ENCODE results near the gene MRM3.
"Not testable (repeated sequence)": the region's sequence is repeated elsewhere in the genome, so short reads cannot be mapped to it uniquely, and the experiment has no call there.

MRM3 gene

DNA sequence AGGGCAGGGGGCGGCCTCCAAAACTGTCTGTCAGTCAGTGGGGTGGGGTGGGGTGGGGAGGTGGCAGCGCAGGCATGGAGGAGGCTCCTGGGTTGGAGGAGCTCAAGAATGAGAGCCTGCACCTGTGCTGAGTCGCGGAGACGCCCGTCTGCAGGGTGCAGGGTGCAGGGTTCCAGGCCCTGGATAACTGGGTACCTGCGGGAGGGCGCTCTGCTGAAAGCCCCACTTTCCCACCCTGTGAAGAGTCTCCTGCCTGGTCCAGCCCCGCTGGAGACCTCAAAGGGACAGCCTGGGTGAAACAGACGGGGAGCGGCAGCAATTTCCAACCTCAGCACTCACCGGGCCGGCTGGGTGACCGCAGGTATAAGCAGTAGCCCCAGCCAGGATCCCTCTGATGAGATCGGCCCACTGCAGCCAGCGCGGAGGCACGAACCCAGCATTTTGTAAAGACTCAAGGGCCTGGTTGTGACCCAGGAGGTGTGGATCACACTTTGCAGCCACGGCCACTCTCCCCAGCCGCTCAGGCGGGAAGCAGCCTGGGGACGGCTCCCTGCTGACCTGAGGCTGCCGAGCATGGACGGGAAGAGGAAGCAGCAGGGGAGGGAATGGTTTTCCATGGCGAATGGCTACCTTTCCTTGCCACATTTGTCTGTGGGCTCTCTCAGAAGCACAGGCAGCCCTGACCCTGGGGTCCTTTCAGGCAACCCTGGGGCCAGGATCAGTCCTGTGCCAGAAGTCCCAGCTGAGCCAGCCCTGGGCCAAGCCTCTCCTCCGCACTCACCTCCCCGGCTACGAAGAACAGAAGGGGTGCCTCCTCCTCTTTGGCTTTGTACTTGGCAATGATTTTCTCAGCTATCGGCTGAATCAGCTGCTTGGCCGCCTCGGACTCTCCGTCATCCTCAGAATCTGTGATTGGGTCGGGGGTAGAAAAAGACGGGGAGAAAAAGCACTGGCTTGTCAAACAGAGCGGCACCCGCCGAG, 21.0 kb downstream of the MRM3 start:
- Histone ChIP-seq H3K36me3 (ENCODE audit: control insufficient read depth, insufficient read depth, low read length) (peaks cover 8% of the 10 kb centered on the region), H3K23ac (ENCODE audit: low read length) (no peak overlapping the region), H3K79me2 (ENCODE audit: control insufficient read depth, insufficient read depth, low read length) (peaks cover 2% of the 10 kb centered on the region), H3K4me1 (ENCODE audit: control insufficient read depth, low read depth, low read length) (no peaks in the 10 kb centered on the region), H3K79me1 (ENCODE audit: low read length) (peaks cover 7% of the 10 kb centered on the region), H2AK5ac (ENCODE audit: low read length) (no peak overlapping the region), H4K8ac (ENCODE audit: low read depth, low read length) (no peak overlapping the region), H3K4me2 (ENCODE audit: low read length) (no peak overlapping the region), H2BK5ac (ENCODE audit: low read length) (no peak overlapping the region), H3K56ac (ENCODE audit: low read length) (peak overlapping the region; percentile 25), H3K4ac (ENCODE audit: low read depth, low read length) (no peak overlapping the region), H3K4me3 (ENCODE audit: low read length) (no peak overlapping the region), H2BK120ac (ENCODE audit: low read depth, low read length) (no peak overlapping the region), H3K27ac (ENCODE audit: low read depth, low read length) (no peak overlapping the region), H4K5ac (ENCODE audit: low read length) (no peak overlapping the region), H3K27me3 (ENCODE audit: insufficient read depth, low read length, poor library complexity) (no peaks in the 10 kb centered on the region), H2BK15ac (replicated peaks; ENCODE audit: low read depth) (no peak overlapping the region), H3K18ac (ENCODE audit: low read length) (no peak overlapping the region), H3K9ac (ENCODE audit: low read length) (no peak overlapping the region)
- WGBS (ENCODE audit: extremely low coverage, insufficient coverage, low lambda C conversion rate): no CpG with 5 or more reads among the region's 37 CpGs
- no peak for DNase-seq

DNA sequence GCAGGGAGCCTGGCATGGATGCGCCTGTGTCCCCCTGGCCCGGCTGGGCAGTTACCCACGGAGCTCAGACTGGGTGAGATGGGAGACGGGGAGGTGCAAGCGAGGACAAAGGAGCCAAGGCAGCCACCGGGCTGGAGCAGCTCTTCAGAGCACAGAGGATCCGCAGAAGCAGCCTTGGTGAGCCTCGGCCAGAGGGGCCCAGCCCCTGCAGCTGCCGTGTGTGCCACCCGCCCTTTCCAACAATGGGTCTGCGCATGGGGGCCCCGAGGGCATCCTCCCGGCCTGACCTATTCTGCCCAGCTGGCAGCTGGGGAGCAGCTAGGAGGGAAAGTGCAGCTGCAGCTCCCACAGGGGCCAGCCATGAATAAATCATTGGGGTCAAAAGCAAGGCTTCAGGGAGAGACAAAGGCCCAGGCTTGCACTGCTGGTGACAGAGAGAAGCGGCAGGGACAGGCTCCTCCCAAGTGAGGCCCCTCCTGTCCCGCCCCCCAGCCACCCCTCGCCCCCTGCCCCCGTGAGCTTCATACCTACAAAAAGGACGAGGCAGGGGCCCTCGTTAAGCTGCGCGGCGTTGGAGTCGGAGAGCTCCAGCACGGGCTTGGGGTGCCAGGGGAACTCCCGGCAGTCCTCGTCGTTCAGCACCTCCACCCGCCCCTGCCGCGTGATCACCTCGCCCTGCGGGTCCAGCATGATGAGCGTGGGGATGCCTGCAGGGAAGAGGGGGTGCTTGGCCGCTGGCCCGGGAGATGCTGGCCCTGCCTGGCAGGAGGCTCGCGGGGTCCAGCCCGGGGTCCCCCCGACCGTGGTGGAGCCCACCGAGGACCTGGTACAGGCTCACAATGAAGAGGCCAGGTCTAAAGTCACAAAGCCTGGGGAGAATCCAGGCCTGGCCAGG, 22.6 kb downstream of the MRM3 start:
- no peak overlapping the region for H2AK5ac ChIP-seq (ENCODE audit: low read length)
- no peak overlapping the region for H3K18ac ChIP-seq (ENCODE audit: low read length)
- H3K79me1 ChIP-seq (ENCODE audit: low read length): peaks cover 13% of the 10 kb centered on the region
- no peak overlapping the region for H3K4ac ChIP-seq (ENCODE audit: low read depth, low read length)
- H3K4me3 ChIP-seq (ENCODE audit: low read length): no peak overlapping the region
- H3K4me1 ChIP-seq (ENCODE audit: control insufficient read depth, low read depth, low read length): no peaks in the 10 kb centered on the region
- H2BK120ac ChIP-seq (ENCODE audit: low read depth, low read length): no peak overlapping the region
- H2BK5ac ChIP-seq (ENCODE audit: low read length): no peak overlapping the region
- H3K27me3 ChIP-seq (ENCODE audit: insufficient read depth, low read length, poor library complexity): no peaks in the 10 kb centered on the region
- peaks cover 2% of the 10 kb centered on the region for H3K79me2 ChIP-seq (ENCODE audit: control insufficient read depth, insufficient read depth, low read length)
- no peak overlapping the region for H3K9ac ChIP-seq (ENCODE audit: low read length)
- H4K5ac ChIP-seq (ENCODE audit: low read length): no peak overlapping the region
- no peak overlapping the region for H3K4me2 ChIP-seq (ENCODE audit: low read length)
- no peak overlapping the region for H3K56ac ChIP-seq (ENCODE audit: low read length)
- H3K36me3 ChIP-seq (ENCODE audit: control insufficient read depth, insufficient read depth, low read length): peaks cover 10% of the 10 kb centered on the region
- no peak for DNase-seq
- no peak overlapping the region for H3K23ac ChIP-seq (ENCODE audit: low read length)
- no CpG with 5 or more reads among the region's 41 CpGs for WGBS (ENCODE audit: extremely low coverage, insufficient coverage, low lambda C conversion rate)
- H2BK15ac ChIP-seq (replicated peaks; ENCODE audit: low read depth): no peak overlapping the region
- no peak overlapping the region for H3K27ac ChIP-seq (ENCODE audit: low read depth, low read length)
- H4K8ac ChIP-seq (ENCODE audit: low read depth, low read length): no peak overlapping the region

DNA sequence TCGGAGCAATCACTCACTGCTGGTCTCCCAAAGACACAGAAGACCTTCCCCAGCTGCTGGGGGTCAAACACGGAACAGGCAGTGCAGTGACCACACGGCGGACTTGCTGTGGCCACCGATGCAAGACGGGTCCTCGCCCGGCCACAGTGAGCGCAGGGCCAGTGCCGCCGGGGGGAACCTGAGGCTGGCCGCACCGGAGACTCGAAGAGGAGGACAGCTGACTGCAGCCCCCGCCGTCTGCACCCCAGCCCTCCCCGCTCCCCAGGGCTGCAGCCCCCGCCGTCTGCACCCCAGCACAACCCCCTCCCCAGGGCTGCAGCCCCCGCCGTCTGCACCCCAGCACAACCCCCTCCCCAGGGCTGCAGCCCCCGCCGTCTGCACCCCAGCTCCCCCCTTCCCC, 23.7 kb downstream of the MRM3 start:
- H2BK120ac ChIP-seq (ENCODE audit: low read depth, low read length); H3K27me3 ChIP-seq (ENCODE audit: insufficient read depth, low read length, poor library complexity); H2BK15ac ChIP-seq (replicated peaks; ENCODE audit: low read depth); H2BK5ac ChIP-seq (ENCODE audit: low read length); H3K23ac ChIP-seq (ENCODE audit: low read length); H3K18ac ChIP-seq (ENCODE audit: low read length); H4K8ac ChIP-seq (ENCODE audit: low read depth, low read length); H2AK5ac ChIP-seq (ENCODE audit: low read length); H3K4me1 ChIP-seq (ENCODE audit: control insufficient read depth, low read depth, low read length); H3K79me2 ChIP-seq (ENCODE audit: control insufficient read depth, insufficient read depth, low read length); H3K9ac ChIP-seq (ENCODE audit: low read length); H3K27ac ChIP-seq (ENCODE audit: low read depth, low read length); DNase-seq; H3K4me3 ChIP-seq (ENCODE audit: low read length); H3K36me3 ChIP-seq (ENCODE audit: control insufficient read depth, insufficient read depth, low read length); H3K4me2 ChIP-seq (ENCODE audit: low read length); H3K56ac ChIP-seq (ENCODE audit: low read length); H4K5ac ChIP-seq (ENCODE audit: low read length); H3K4ac ChIP-seq (ENCODE audit: low read depth, low read length): not testable (repeated sequence)
- WGBS (ENCODE audit: extremely low coverage, insufficient coverage, low lambda C conversion rate): no CpG with 5 or more reads among the region's 23 CpGs
- peaks cover 13% of the 10 kb centered on the region for H3K79me1 ChIP-seq (ENCODE audit: low read length)

DNA sequence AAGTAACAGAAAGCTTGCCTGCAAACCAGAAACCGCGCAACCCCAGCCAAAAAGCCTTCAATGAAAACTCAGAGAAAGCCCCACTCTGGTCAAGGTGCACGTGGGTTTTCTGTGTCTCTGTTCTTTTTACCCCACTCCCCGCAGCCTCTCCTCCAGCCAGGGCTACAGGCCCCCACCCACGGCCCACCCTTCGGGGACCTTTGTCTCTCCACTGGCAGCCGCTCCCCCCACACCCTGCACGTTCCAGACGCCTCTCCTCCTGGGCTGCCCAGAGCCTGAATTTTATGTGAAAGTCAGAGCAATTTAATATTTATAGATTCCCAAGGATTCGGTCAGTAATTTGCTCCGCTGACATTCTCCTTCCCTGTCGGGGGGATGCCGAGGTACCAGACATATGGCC, 24.2 kb downstream of the MRM3 start:
- Histone ChIP-seq H3K79me1 (ENCODE audit: low read length) (peaks cover 13% of the 10 kb centered on the region), H2BK5ac (ENCODE audit: low read length) (no peak overlapping the region), H3K79me2 (ENCODE audit: control insufficient read depth, insufficient read depth, low read length) (peaks cover 2% of the 10 kb centered on the region), H2AK5ac (ENCODE audit: low read length) (no peak overlapping the region), H3K23ac (ENCODE audit: low read length) (no peak overlapping the region), H2BK15ac (replicated peaks; ENCODE audit: low read depth) (no peak overlapping the region), H3K27me3 (ENCODE audit: insufficient read depth, low read length, poor library complexity) (no peaks in the 10 kb centered on the region), H4K5ac (ENCODE audit: low read length) (no peak overlapping the region), H3K9ac (ENCODE audit: low read length) (no peak overlapping the region), H3K36me3 (ENCODE audit: control insufficient read depth, insufficient read depth, low read length) (peaks cover 7% of the 10 kb centered on the region), H3K4me1 (ENCODE audit: control insufficient read depth, low read depth, low read length) (no peaks in the 10 kb centered on the region), H2BK120ac (ENCODE audit: low read depth, low read length) (no peak overlapping the region), H3K56ac (ENCODE audit: low read length) (no peak overlapping the region), H3K4ac (ENCODE audit: low read depth, low read length) (no peak overlapping the region), H3K4me3 (ENCODE audit: low read length) (no peak overlapping the region), H4K8ac (ENCODE audit: low read depth, low read length) (no peak overlapping the region), H3K18ac (ENCODE audit: low read length) (no peak overlapping the region), H3K27ac (ENCODE audit: low read depth, low read length) (no peak overlapping the region), H3K4me2 (ENCODE audit: low read length) (no peak overlapping the region)
- no peak for DNase-seq
- WGBS (ENCODE audit: extremely low coverage, insufficient coverage, low lambda C conversion rate): no CpG with 5 or more reads among the region's 13 CpGs

DNA sequence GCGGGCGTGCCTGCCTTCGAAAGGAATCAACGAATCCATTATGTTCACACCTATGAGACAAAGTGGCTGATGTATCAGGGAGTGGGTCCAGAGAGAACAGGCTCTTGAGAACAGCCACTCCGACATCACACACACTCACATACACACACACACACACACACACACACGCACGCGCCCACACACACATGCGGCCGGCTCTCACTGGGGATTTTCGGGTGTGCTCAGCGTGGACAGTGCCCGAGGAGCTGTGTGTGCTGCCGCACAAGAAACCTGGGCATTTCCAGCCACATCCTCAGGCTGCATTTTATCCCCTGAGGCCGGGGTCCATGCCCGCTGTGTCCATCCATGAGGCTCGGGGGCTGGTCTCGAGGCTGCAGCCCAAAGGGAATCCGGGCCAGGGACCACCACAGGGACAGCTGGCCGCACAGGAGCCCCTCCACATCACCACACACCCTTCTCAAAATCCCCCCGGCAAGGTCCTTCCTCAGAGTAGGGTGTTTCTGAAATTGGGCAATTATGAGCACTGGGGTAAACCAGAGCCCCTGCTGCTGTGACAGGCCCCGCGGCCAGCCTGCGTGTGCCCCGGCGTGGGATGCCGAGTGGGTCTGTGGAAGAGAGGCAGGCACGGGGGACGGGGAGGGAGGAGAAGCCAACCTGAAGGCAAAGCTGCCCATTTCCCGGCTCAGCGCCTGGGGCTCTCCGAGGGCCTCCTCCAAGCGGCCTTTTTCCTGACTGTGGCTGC, 24.8 kb downstream of the MRM3 start:
- no CpG with 5 or more reads among the region's 33 CpGs for WGBS (ENCODE audit: extremely low coverage, insufficient coverage, low lambda C conversion rate)
- Histone ChIP-seq H3K4ac (ENCODE audit: low read depth, low read length) (no peak overlapping the region), H4K5ac (ENCODE audit: low read length) (no peak overlapping the region), H3K36me3 (ENCODE audit: control insufficient read depth, insufficient read depth, low read length) (peaks cover 5% of the 10 kb centered on the region), H2AK5ac (ENCODE audit: low read length) (no peak overlapping the region), H2BK5ac (ENCODE audit: low read length) (no peak overlapping the region), H3K18ac (ENCODE audit: low read length) (no peak overlapping the region), H3K79me2 (ENCODE audit: control insufficient read depth, insufficient read depth, low read length) (peaks cover 2% of the 10 kb centered on the region), H3K23ac (ENCODE audit: low read length) (no peak overlapping the region), H3K9ac (ENCODE audit: low read length) (no peak overlapping the region), H3K79me1 (ENCODE audit: low read length) (peaks cover 13% of the 10 kb centered on the region), H3K4me3 (ENCODE audit: low read length) (no peak overlapping the region), H2BK15ac (replicated peaks; ENCODE audit: low read depth) (no peak overlapping the region), H4K8ac (ENCODE audit: low read depth, low read length) (no peak overlapping the region), H3K27me3 (ENCODE audit: insufficient read depth, low read length, poor library complexity) (no peaks in the 10 kb centered on the region), H3K4me1 (ENCODE audit: control insufficient read depth, low read depth, low read length) (no peaks in the 10 kb centered on the region), H3K27ac (ENCODE audit: low read depth, low read length) (no peak overlapping the region), H3K56ac (ENCODE audit: low read length) (no peak overlapping the region), H2BK120ac (ENCODE audit: low read depth, low read length) (no peak overlapping the region), H3K4me2 (ENCODE audit: low read length) (no peak overlapping the region)
- no peak for DNase-seq
